ENCODE measurements around the gene ZBTB49.

The ZBTB49 gene

DNA sequence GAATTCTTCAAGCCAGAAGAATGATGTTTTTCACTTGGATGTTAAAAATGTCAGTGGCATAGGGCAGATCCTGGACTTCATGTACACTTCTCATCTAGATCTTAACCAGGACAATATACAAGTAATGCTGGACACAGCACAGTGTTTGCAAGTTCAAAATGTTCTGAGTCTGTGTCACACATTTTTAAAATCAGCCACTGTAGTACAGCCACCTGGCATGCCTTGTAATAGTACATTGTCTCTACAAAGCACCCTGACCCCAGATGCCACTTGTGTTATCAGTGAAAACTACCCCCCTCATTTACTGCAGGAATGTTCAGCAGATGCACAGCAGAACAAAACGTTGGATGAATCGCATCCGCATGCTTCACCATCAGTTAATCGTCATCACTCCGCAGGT lies 11.9 kb downstream of the ZBTB49 start:
- Mint-ChIP-seq H3K27me3 (ENCODE audit: low read depth) (no peaks in the 10 kb centered on the region), H3K36me3 (ENCODE audit: low read depth) (peaks cover 11% of the 10 kb centered on the region), H3K27ac (no peak overlapping the region), H3K4me3 (no peak overlapping the region), H3K4me1 (ENCODE audit: low read depth) (peaks cover 2% of the 10 kb centered on the region), H3K9me3 (no peaks in the 10 kb centered on the region)

DNA sequence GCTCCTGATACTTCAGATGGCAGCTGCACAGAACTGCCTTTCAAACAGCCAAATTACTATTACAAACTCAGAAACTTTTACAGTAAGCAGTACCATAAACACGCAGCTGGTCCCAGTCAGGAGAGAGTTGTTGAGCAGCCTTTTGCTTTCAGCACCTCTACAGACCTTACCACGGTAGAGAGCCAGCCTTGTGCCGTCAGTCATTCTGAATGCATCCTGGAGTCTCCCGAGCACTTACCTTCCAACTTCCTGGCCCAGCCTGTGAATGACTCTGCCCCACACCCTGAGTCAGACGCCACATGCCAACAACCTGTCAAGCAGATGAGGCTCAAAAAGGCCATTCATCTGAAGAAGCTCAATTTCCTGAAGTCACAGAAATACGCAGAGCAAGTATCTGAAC lies 12.4 kb downstream of the ZBTB49 start:
- Mint-ChIP-seq H3K4me3 (no peak overlapping the region), H3K27ac (no peak overlapping the region), H3K36me3 (ENCODE audit: low read depth) (peaks cover 14% of the 10 kb centered on the region), H3K27me3 (ENCODE audit: low read depth) (no peaks in the 10 kb centered on the region), H3K4me1 (ENCODE audit: low read depth) (peaks cover 2% of the 10 kb centered on the region), H3K9me3 (no peaks in the 10 kb centered on the region)

DNA sequence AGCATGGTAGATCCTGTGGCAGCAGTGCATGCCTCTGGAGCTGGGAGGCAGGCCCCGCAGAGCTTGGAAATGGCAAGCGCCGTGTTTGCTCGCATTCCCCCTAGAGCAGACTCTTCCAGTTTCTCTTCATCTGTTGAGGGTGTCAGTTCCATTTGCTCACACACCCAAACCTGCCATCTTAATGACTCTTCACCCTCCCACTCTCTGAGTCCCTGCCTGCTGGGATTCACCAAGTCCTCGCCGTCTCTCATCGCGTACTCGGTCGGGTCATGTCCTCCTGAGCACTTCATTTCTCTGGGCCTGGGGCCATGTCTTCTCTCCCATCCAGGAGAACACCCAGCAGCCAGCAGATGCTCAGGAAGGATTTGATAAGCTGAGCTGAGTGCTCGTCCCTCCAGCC lies 16.9 kb downstream of the ZBTB49 start:
- H3K36me3 Mint-ChIP-seq (ENCODE audit: low read depth), result peaks cover 13% of the 10 kb centered on the region
- no peak overlapping the region for H3K4me3 Mint-ChIP-seq
- no peaks in the 10 kb centered on the region for H3K27me3 Mint-ChIP-seq (ENCODE audit: low read depth)
- no peak overlapping the region for H3K27ac Mint-ChIP-seq
- H3K4me1 Mint-ChIP-seq (ENCODE audit: low read depth), result no peaks in the 10 kb centered on the region
- H3K9me3 Mint-ChIP-seq, result no peaks in the 10 kb centered on the region

DNA sequence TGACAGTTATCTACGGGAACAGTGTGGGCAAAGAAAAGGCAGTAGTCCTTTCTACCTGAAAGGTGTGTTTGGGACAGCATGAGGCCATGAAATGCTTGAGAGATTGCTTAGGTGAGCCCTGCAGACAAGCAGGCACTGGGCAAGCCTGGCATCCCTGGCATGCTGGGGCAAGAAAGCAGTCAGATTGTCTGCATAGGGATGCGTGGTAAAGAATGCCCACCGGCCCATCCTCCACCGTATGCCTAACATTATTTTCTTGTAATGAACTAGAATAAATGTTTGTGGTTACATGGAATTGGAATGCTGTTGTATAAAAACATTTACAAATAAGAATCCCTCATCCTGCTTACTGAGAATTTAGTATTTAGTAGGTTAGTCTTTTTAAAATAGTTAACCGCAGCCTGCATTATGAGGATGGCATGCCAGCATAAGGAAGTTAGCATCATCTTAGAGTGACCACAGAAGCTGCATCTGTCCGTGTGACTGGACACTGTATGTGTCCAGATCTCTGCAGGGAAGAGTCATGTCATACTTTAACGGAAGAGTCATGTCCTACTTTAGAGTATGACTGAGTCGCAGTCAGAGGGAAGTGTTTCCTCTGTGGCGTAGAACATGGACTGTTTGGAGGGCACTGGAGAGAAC lies 18.9 kb downstream of the ZBTB49 start:
- no peak overlapping the region for H3K4me3 Mint-ChIP-seq
- H3K9me3 Mint-ChIP-seq, result no peaks in the 10 kb centered on the region
- no peak overlapping the region for H3K27ac Mint-ChIP-seq
- H3K4me1 Mint-ChIP-seq (ENCODE audit: low read depth), result no peaks in the 10 kb centered on the region
- peaks cover 8% of the 10 kb centered on the region for H3K36me3 Mint-ChIP-seq (ENCODE audit: low read depth)
- H3K27me3 Mint-ChIP-seq (ENCODE audit: low read depth), result no peaks in the 10 kb centered on the region

DNA sequence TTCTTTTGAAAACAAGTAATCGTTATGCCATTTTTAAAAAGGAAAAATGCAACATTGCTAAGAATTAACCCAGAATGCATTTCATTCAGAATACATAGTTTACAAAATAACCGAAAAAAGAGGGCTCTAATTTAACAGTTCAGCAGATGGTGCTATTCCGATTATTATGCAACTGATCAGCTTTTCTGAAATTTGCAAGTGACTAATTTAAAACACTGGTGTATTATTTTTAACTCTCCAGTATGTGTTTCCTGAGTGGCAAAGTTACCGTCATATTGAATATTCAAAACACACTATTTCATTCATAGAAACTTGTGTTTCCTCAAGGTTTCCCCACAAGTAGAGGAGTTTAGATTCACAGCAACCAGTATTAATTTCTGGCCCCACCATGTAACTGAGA lies 21.1 kb downstream of the ZBTB49 start:
- H3K36me3 Mint-ChIP-seq (ENCODE audit: low read depth), result peaks cover 6% of the 10 kb centered on the region
- no peaks in the 10 kb centered on the region for H3K27me3 Mint-ChIP-seq (ENCODE audit: low read depth)
- no peak overlapping the region for H3K4me3 Mint-ChIP-seq
- no peaks in the 10 kb centered on the region for H3K9me3 Mint-ChIP-seq
- no peaks in the 10 kb centered on the region for H3K4me1 Mint-ChIP-seq (ENCODE audit: low read depth)
- no peak overlapping the region for H3K27ac Mint-ChIP-seq

DNA sequence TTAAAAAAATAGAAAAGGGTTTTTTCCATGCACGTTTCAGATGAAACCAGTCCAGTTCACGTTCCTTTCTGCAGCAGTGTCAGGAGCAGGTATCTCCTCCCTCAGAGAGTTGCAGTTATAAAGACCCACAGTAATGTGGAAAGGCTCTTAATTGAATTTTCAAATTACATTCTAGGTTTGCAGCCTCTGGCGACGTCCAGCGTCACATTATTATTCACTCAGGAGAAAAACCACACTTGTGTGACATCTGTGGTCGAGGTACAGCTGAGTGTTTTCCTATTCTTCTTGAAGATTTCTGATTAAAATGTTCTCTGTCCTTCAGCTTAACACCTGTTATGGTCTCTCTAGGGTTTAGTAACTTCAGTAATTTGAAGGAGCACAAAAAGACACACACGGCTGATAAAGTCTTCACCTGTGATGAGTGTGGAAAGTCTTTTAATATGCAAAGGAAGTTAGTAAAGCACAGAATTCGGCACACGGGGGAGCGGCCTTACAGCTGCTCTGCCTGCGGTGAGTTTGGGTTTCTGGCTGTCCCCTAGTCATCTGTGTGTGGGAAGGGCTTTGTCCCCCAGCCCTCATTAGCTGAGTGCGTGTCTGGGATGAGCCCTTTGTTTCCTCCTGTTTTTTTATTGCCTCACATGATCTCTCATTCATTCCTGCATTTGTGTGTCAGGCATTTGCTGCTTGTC lies 25.6 kb downstream of the ZBTB49 start:
- Mint-ChIP-seq H3K4me3 (no peak overlapping the region), H3K27me3 (ENCODE audit: low read depth) (no peaks in the 10 kb centered on the region), H3K4me1 (ENCODE audit: low read depth) (no peaks in the 10 kb centered on the region), H3K36me3 (ENCODE audit: low read depth) (peaks cover 2% of the 10 kb centered on the region), H3K9me3 (no peaks in the 10 kb centered on the region), H3K27ac (no peak overlapping the region)

DNA sequence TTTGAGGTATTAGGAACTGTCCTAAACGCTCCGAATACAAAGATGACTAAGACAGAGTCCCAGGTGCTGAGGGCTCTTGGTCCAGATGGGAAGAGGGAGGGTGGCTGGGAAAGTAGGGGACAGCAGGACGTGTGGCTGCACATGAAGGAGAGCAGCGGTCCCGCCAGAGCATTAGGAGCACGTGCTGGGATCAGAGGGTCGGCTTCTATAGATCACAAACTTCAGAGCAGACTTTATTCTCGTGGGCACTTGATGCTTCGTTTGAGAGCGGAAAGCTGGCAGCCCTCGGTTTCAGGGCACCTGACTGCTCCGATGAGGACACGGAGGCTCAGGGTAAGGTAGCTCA lies 26.1 kb downstream of the ZBTB49 start:
- H3K27me3 Mint-ChIP-seq (ENCODE audit: low read depth), result no peaks in the 10 kb centered on the region
- no peaks in the 10 kb centered on the region for H3K9me3 Mint-ChIP-seq
- H3K27ac Mint-ChIP-seq, result no peak overlapping the region
- peaks cover 2% of the 10 kb centered on the region for H3K36me3 Mint-ChIP-seq (ENCODE audit: low read depth)
- no peak overlapping the region for H3K4me3 Mint-ChIP-seq
- H3K4me1 Mint-ChIP-seq (ENCODE audit: low read depth), result no peaks in the 10 kb centered on the region

DNA sequence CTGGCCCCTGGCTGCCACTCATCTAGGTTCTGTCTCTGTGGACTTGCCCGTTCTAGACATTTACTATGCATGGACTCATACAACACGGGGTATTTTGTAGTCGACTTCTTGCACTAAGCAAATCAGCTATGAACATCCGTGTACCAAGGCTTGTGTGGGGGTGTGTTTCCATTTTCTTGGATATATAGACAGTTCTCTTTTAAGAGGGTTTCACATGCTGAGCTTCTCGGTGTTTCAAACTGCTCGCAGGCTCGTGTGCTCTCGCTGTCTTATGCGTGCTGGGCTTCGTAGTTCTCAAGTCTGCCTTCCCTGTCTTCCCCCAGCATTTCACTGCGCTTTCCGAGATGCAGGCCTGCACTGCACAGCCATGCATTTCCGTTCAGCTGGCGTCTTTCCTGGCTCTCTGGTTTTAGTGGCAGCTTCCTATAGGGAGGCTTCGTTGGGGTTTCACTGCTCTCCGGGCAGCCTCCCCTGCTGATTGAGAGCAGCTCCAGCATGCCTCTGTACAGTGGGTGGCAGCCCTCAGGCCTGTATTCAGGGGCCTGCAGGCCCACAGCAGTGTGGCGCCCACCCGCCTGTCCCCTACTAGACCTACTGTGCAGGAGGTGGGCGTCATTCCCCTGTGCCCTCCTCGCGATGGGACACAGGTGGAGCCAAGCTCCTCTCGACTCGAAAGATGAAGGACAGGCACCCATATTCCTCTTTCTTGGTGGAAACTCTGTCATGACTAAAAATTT lies 27.6 kb downstream of the ZBTB49 start:
- Mint-ChIP-seq H3K9me3 (no peaks in the 10 kb centered on the region), H3K27me3 (ENCODE audit: low read depth) (no peaks in the 10 kb centered on the region), H3K36me3 (ENCODE audit: low read depth) (peaks cover 10% of the 10 kb centered on the region), H3K27ac (no peak overlapping the region), H3K4me3 (no peak overlapping the region), H3K4me1 (ENCODE audit: low read depth) (no peaks in the 10 kb centered on the region)

DNA sequence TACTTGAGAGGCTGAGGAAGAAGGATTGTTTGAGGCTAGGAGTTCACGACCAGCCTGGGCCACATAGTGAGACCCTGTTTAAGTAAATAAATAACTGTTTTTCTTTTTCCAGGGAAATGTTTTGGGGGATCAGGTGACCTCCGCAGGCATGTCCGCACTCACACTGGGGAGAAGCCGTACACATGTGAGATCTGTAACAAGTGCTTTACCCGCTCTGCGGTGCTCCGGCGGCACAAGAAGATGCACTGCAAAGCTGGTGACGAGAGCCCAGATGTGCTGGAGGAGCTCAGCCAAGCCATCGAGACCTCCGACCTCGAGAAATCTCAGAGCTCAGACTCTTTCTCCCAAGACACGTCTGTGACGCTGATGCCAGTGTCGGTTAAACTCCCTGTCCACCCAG lies 30.5 kb downstream of the ZBTB49 start:
- Mint-ChIP-seq H3K27me3 (ENCODE audit: low read depth) (no peaks in the 10 kb centered on the region), H3K4me1 (ENCODE audit: low read depth) (no peaks in the 10 kb centered on the region), H3K9me3 (no peaks in the 10 kb centered on the region), H3K36me3 (ENCODE audit: low read depth) (peaks cover 10% of the 10 kb centered on the region), H3K4me3 (no peak overlapping the region), H3K27ac (no peak overlapping the region)

DNA sequence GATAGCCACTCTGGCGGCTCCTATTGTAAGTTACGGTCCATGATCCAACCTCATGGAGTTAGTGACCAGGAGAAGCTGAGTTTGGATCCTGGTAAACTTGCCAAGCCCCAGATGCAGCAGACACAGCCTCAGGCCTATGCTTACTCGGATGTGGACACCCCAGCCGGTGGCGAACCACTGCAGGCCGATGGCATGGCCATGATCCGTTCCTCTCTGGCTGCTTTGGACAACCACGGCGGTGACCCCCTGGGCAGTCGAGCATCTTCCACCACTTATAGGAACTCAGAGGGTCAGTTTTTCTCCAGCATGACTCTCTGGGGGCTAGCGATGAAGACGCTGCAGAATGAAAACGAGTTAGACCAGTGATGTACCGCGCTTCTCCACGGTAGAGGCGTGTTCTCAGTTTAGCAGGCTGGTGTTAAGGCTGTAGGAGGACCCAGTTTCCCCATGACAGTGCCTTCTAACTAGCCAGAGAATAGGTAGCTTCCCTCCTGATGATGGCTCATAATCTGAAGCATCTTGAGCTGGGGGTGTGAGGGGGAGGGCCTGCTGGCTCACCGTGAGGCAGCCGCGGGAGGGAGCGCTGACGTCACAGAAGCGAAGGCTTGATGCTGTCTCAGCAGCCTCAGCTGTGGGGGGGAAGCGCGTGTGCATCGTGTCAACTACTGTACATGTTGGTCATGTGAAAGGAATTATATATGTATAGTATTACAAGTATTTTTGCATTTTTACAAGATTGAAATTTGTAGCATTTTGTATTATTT lies 31.1 kb downstream of the ZBTB49 start:
- no peak overlapping the region for H3K4me3 Mint-ChIP-seq
- no peaks in the 10 kb centered on the region for H3K27me3 Mint-ChIP-seq (ENCODE audit: low read depth)
- H3K4me1 Mint-ChIP-seq (ENCODE audit: low read depth), result no peaks in the 10 kb centered on the region
- H3K9me3 Mint-ChIP-seq, result no peaks in the 10 kb centered on the region
- no peak overlapping the region for H3K27ac Mint-ChIP-seq
- peaks cover 8% of the 10 kb centered on the region for H3K36me3 Mint-ChIP-seq (ENCODE audit: low read depth)

DNA sequence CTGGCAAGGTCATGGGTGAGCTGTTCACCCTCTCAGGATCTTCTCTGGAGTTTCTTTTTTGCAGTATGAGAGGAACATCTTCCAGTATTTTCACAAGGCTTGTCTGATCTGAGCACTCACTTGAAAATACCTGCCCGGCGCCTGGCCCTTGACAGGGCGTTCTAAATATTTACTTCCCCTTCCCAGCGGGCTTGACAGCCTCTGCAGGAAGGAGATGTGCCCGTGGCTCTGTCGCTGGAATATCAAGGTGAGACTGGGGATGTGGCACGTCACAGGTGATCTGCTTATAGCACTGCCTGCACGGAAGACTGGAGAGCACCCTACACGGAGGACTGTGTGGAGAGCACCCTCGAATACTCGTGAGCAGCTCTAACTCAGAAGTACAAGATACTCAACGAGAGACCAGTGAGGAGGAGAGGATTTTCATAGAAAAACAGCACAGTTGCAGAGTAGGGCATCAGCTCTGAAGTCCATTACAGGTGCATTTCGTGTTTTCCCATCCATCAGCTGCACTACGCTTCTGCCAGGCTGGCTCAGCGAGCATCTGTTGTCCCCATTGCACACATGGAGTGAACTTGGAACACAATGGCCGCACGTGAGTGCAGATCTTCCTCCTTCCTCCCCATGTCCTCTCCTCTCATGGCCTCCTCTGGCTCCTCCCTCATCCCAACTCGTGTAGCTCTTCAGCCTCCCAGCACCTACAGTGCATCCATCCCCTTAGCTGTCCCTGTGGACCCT lies 32.1 kb downstream of the ZBTB49 start:
- peaks cover 8% of the 10 kb centered on the region for H3K36me3 Mint-ChIP-seq (ENCODE audit: low read depth)

DNA sequence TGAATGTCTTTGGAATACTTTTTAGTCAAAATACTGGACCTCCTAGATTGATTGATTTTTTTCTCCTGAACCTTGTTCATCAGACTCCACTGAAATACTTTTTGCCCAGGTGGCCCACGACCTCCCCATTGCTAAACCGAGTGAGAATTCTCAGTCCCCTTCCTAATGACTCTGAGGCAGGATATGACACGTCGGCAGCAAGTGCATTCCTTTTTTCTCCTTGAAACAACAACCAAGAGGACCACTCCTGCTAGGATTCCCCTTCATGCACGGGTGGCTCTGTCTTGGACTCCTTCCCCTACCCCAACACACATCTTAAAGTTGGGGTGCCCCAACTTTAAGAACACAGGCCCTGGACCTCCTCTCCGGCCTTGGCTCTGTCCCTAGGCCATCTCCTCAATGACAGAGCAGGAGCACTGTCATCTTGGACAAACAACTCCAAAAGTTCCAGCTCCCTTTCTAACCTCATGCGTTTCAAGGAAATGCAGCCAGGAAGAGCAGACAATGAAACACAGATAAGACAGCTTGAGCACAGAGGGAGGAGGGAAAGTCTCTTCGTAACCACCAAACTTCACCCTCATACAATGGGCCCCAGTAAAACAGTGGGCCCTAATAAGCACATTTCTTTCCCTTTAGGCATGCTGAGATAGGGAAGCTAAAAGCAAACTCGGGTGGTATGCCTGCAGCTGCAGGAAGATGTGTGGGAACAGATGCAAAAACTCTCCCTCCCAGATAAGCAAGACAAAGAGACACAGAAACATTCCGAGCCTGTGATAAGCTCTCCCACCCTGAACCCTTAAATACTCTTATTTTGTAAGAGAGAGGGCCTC lies 33.9 kb downstream of the ZBTB49 start:
- Mint-ChIP-seq H3K36me3 (ENCODE audit: low read depth) (peaks cover 8% of the 10 kb centered on the region), H3K9me3 (no peaks in the 10 kb centered on the region), H3K4me3 (no peak overlapping the region), H3K4me1 (ENCODE audit: low read depth) (no peaks in the 10 kb centered on the region), H3K27ac (no peak overlapping the region), H3K27me3 (ENCODE audit: low read depth) (no peaks in the 10 kb centered on the region)

More for the DNA sequence above, 32.1 kb downstream of the ZBTB49 start:
- no peak overlapping the region for H3K27ac Mint-ChIP-seq
- H3K4me1 Mint-ChIP-seq (ENCODE audit: low read depth), result no peaks in the 10 kb centered on the region
- no peaks in the 10 kb centered on the region for H3K9me3 Mint-ChIP-seq
- no peaks in the 10 kb centered on the region for H3K27me3 Mint-ChIP-seq (ENCODE audit: low read depth)
- no peak overlapping the region for H3K4me3 Mint-ChIP-seq

DNA sequence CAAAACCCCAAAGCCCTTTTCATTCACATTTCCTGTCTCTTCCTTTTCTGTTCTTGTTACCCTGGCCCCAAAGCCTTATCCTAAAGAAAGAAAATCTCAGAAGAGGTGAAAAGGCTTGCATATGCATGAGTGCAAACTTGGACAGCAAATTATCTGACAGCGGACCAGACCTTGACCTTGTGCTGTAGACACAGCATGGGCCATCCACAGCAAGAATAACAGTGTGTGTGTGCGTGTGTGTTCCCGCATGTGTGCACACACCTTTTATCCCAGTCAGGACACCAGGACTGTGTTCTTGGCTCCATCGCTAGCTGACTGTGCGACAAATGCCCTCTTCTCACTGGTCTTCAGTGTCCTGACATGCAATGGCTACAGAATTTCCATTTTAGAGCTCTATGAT lies 35.3 kb downstream of the ZBTB49 start:
- Mint-ChIP-seq H3K27ac (no peak overlapping the region), H3K27me3 (ENCODE audit: low read depth) (no peaks in the 10 kb centered on the region), H3K9me3 (no peaks in the 10 kb centered on the region), H3K4me1 (ENCODE audit: low read depth) (no peaks in the 10 kb centered on the region), H3K4me3 (no peak overlapping the region), H3K36me3 (ENCODE audit: low read depth) (peaks cover 8% of the 10 kb centered on the region)

Data from T-helper 1 cell treated with Interleukin-12 subunit alpha and Interleukin-12 subunit beta and Interleukin-4 antibody, amounts not matched to agents 30 μg/mL and 1 μg/mL, for 36 hours (primary cell).